ENCODE measurements around the gene RAB11FIP5. TPM values are rescaled to one million over a fixed set of nuclear protein-coding genes. Genes with fewer than 3 reads are reported as not detected.

RAB11FIP5 gene
- total RNA-seq, 1 experiment from 2014 or later: 20.8 TPM

DNA sequence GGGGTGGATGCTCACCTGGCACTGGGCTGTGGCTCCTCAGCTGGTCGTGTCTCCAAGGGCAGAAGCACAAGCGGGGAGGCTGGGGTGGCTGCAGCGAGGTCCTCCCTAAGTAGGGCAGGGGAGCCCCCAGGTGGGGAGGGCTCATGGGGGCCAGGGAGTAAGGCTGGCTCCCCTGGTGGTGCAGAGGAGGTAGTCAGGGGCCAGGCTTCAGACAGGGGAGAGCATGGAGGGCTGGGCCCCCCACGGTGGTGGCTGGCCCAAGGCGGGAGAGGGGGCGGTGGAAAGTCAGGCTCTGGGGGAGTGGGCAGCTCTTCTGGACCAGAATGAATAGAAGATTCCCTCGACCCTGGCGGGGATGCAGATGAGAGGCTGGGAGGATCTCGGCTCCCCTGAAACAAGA, 33.1 kb downstream of the RAB11FIP5 start:
- Histone ChIP-seq H3K36me3 (ENCODE audit: control insufficient read depth in 1 of 2, insufficient read depth in 2 of 2, low read length in 2 of 2) (peaks cover 0 to 6% of the 10 kb centered on the region in 2 experiments; a peak in 1 of 4 replicates), H2AFZ (ENCODE audit: low read depth, low read length, poor library complexity, severe bottlenecking) (no peak overlapping the region), H3K27me3 (ENCODE audit: insufficient read depth, low read length) (no peaks in the 10 kb centered on the region), H3K4me2 (ENCODE audit: low read length) (no peak overlapping the region), H3K9ac (ENCODE audit: low read length) (no peak overlapping the region), H3K4me1 (ENCODE audit: control insufficient read depth in 1 of 2, insufficient read depth in 2 of 2, low read length in 2 of 2) (no peaks in the 10 kb centered on the region), H3K9me2 (ENCODE audit: insufficient read depth) (no peaks in the 10 kb centered on the region), H4K20me1 (ENCODE audit: insufficient read depth) (no peaks in the 10 kb centered on the region), H3K4me3 (replicated peaks in 1 of 2; ENCODE audit: low read depth in 1 of 2, low read length in 2 of 2) (no peak overlapping the region), H3K9me3 (ENCODE audit: control insufficient read depth in 1 of 2, insufficient read depth in 1 of 2, low read depth in 1 of 2, low read length in 2 of 2) (no peaks in the 10 kb centered on the region), H3K79me2 (ENCODE audit: insufficient read depth, low read length) (peaks cover 11% of the 10 kb centered on the region; the same call in 1 of the 2 replicates), H3K27ac (ENCODE audit: low read depth, low read length) (no peak overlapping the region)
- no TSS peak for BruUV-seq (replicated peaks)
- CTCF ChIA-PET: no interaction called here
- intact Hi-C loops (cut with micrococcal nuclease): no loop called here
- DNase-seq (ENCODE audit: low read depth, low spot score) (no peak), ATAC-seq (no peak)
- RAD21 ChIA-PET (ENCODE audit: low non-redundant PET in 1 of 2, low total read pairs in 2 of 2, uncharacterized antibody in 2 of 2, unreplicated experiment in 2 of 2): no interaction called here
- POLR2A ChIA-PET: no interaction called here
- no peak for TF ChIP-seq POLR2AphosphoS5 (IDR thresholded peaks at IDR 0.05; ENCODE audit: low read depth, low read length)
- no peak for TF ChIP-seq EZH2phosphoT487 (IDR thresholded peaks at IDR 0.05; ENCODE audit: borderline replicate concordance)
- TF ChIP-seq ELF1 (IDR thresholded peaks at IDR 0.05; ENCODE audit: borderline replicate concordance, low read depth): no peak
- TF ChIP-seq CBX3 (IDR thresholded peaks at IDR 0.05; ENCODE audit: low read depth): no peak
- TF ChIP-seq EGR1 (IDR thresholded peaks at IDR 0.05; ENCODE audit: low read depth): no peak
- TF ChIP-seq TCF7L2 (IDR thresholded peaks at IDR 0.05; ENCODE audit: borderline replicate concordance, extremely low read depth, insufficient read depth, insufficient read length): no peak
- TF ChIP-seq, protein P1, sequence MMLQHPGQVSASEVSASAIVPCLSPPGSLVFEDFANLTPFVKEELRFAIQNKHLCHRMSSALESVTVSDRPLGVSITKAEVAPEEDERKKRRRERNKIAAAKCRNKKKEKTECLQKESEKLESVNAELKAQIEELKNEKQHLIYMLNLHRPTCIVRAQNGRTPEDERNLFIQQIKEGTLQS (IDR thresholded peaks at IDR 0.05): no peak
- no peak for TF ChIP-seq CEBPB (IDR thresholded peaks at IDR 0.05; ENCODE audit: low read depth)
- TF ChIP-seq SIN3A (IDR thresholded peaks at IDR 0.05; ENCODE audit: low read depth): no peak
- TF ChIP-seq YY1 (IDR thresholded peaks at IDR 0.05; ENCODE audit: extremely low read depth, insufficient replicate concordance, low read depth, low read length): no peak
- no peak for TF ChIP-seq ZNF274 (IDR thresholded peaks at IDR 0.05; ENCODE audit: low read depth, low read length)
- TF ChIP-seq RAD21 (IDR thresholded peaks at IDR 0.05; ENCODE audit: low read depth): no peak
- no peak for TF ChIP-seq POLR2A (IDR thresholded peaks at IDR 0.05; ENCODE audit: borderline replicate concordance, extremely low read depth, insufficient read depth, insufficient read length)
- TF ChIP-seq SRF (IDR thresholded peaks at IDR 0.05; ENCODE audit: low read depth): no peak
- TF ChIP-seq, protein P2, sequence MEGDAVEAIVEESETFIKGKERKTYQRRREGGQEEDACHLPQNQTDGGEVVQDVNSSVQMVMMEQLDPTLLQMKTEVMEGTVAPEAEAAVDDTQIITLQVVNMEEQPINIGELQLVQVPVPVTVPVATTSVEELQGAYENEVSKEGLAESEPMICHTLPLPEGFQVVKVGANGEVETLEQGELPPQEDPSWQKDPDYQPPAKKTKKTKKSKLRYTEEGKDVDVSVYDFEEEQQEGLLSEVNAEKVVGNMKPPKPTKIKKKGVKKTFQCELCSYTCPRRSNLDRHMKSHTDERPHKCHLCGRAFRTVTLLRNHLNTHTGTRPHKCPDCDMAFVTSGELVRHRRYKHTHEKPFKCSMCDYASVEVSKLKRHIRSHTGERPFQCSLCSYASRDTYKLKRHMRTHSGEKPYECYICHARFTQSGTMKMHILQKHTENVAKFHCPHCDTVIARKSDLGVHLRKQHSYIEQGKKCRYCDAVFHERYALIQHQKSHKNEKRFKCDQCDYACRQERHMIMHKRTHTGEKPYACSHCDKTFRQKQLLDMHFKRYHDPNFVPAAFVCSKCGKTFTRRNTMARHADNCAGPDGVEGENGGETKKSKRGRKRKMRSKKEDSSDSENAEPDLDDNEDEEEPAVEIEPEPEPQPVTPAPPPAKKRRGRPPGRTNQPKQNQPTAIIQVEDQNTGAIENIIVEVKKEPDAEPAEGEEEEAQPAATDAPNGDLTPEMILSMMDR (IDR thresholded peaks at IDR 0.05 in 2 of 3, conservative IDR thresholded peaks at IDR 0.05 in 1 of 3; ENCODE audit: borderline replicate concordance in 1 of 3, insufficient read depth in 1 of 3, low read depth in 2 of 3, low read length in 2 of 3): no peak

Measured in HCT116 (cell line).